Natural killer cell (primary cell): ENCODE measurements around the gene LRRC43. TPM values are rescaled to one million over a fixed set of nuclear protein-coding genes. Genes with fewer than 3 reads are reported as not detected.

ENCODE experiments used
- ATAC-seq, 3 donors: fragments of 150-1000 bp in 2 of 3; fragments of 200-7000 bp in 1 of 3; cut with Tn5 transposase; 1 replicate in 1 of 3; 2 replicates in 2 of 3; pipeline ENCODE4 v1.10.0; 2021; ENCODE audit warnings: mild to moderate bottlenecking in 2 of 3, moderate library complexity in 2 of 3
- DNase-seq, 2 donors: peaks; one replicate each; pipeline versions ENCODE4 v3.0.0 to v3.0.0-alpha.2; 2013 to 2021; ENCODE audit warnings: mixed read lengths in 1 of 2
- H3K27ac ChIP-seq: one replicate; pipeline ENCODE4 v1.5.1; 2013; ENCODE audit warnings: mild to moderate bottlenecking, low read length
- H3K27me3 ChIP-seq: one replicate; pipeline ENCODE4 v1.6.1; 2013; ENCODE audit warnings: low read length; ENCODE audit not compliant: control insufficient read depth, insufficient read depth
- H3K36me3 ChIP-seq: one replicate; pipeline ENCODE4 v1.6.1; 2013; ENCODE audit warnings: low read length; ENCODE audit not compliant: control insufficient read depth, insufficient read depth
- H3K4me1 ChIP-seq: one replicate; pipeline ENCODE4 v1.6.1; 2013; ENCODE audit warnings: low read length; ENCODE audit not compliant: control insufficient read depth, insufficient read depth
- H3K4me3 ChIP-seq: one replicate; pipeline ENCODE4 v1.5.1; 2013; ENCODE audit warnings: low read length
- H3K9me3 ChIP-seq: one replicate; pipeline ENCODE4 v1.6.1; 2013; ENCODE audit warnings: low read length; ENCODE audit not compliant: control insufficient read depth, insufficient read depth
- H3K27ac Mint-ChIP-seq, 2 donors: one replicate each; pipeline ENCODE4 v1.8.0; 2022; ENCODE audit warnings: mild to moderate bottlenecking in 2 of 2, mixed read lengths in 2 of 2, moderate library complexity in 1 of 2
- H3K27me3 Mint-ChIP-seq, 2 donors: one replicate each; pipeline ENCODE4 v1.8.0; 2022; ENCODE audit warnings: low read depth in 2 of 2, mixed read lengths in 2 of 2
- H3K36me3 Mint-ChIP-seq: one replicate; pipeline ENCODE4 v1.8.0; 2022; ENCODE audit warnings: mixed read lengths
- H3K4me1 Mint-ChIP-seq, 2 donors: one replicate each; pipeline ENCODE4 v1.8.0; 2022; ENCODE audit warnings: mixed read lengths in 2 of 2
- H3K4me3 Mint-ChIP-seq: one replicate; pipeline ENCODE4 v1.8.0; 2022; ENCODE audit warnings: mild to moderate bottlenecking, moderate library complexity, mixed read lengths
- H3K9me3 Mint-ChIP-seq, 2 donors: one replicate each; pipeline ENCODE4 v1.8.0; 2022; ENCODE audit warnings: mixed read lengths in 2 of 2
- WGBS: methylation state at CpG from one replicate; pipeline ENCODE4 v1.1.7; 2013; ENCODE audit warnings: missing lambda C conversion rate; ENCODE audit not compliant: insufficient coverage; 5-methylcytosine and 5-hydroxymethylcytosine counted together
- intact Hi-C: fragments of 100-400 bp; cut with micrococcal nuclease; formaldehyde crosslinking; loops from one replicate; pipeline ENCODE4 v1.14.2; 2022
- total RNA-seq, 4 donors: library from RNA; stranded (reverse); fragments of 120-200 nt in 1 of 4; gene quantifications; one replicate each; pipeline versions ENCODE4 v1.2.3 to v1.2.4, GENCODE V29; 2013 to 2022
- TF ChIP-seq, protein P1 (sequence below): fragments of 200-600 bp; IDR thresholded peaks from one replicate; pipeline ENCODE4 v1.8.0; 2022; ENCODE audit warnings: antibody characterized with exemption

LRRC43 gene
- total RNA-seq, 3 donors from 2014 or later (not counting 1 experiment from before 2014, with no cell fraction given): 5.0 to 18.5 (median 8.5) TPM

DNA sequence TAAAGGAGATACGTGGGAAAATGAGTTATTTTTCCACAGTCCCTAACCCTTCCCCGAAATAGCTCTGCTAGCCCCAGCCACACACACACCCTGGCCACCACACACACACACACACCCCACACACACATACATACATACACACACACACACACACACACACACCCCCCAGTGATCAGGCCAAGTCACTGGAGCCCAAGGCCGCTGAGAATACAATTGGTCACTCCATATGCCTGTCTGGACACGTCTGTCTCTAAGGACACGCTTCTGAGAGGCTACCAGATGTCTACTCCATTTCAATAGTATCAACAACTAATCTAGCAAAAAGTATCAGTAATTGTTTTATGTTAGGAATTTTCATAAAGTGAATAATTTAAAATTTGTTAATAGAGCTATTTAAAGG, 55.9 kb downstream of the LRRC43 start:
- H3K36me3 Mint-ChIP-seq: peaks cover 7% of the 10 kb centered on the region
- H3K9me3 Mint-ChIP-seq: no peaks in the 10 kb centered on the region
- WGBS: 96% methylated on average over 4 of the region's 5 CpGs
- Histone ChIP-seq H3K4me3 (no peak overlapping the region), H3K9me3 (no peaks in the 10 kb centered on the region), H3K36me3 (peaks cover 33% of the 10 kb centered on the region), H3K4me1 (no peaks in the 10 kb centered on the region), H3K27ac (no peak overlapping the region), H3K27me3 (no peaks in the 10 kb centered on the region)
- H3K4me1 Mint-ChIP-seq: no peaks in the 10 kb centered on the region
- H3K4me3 Mint-ChIP-seq: no peak overlapping the region
- DNase-seq: no peak
- no peak overlapping the region for H3K27ac Mint-ChIP-seq
- intact Hi-C loops: no loop called here
- no peak for ATAC-seq
- TF ChIP-seq, protein P1, sequence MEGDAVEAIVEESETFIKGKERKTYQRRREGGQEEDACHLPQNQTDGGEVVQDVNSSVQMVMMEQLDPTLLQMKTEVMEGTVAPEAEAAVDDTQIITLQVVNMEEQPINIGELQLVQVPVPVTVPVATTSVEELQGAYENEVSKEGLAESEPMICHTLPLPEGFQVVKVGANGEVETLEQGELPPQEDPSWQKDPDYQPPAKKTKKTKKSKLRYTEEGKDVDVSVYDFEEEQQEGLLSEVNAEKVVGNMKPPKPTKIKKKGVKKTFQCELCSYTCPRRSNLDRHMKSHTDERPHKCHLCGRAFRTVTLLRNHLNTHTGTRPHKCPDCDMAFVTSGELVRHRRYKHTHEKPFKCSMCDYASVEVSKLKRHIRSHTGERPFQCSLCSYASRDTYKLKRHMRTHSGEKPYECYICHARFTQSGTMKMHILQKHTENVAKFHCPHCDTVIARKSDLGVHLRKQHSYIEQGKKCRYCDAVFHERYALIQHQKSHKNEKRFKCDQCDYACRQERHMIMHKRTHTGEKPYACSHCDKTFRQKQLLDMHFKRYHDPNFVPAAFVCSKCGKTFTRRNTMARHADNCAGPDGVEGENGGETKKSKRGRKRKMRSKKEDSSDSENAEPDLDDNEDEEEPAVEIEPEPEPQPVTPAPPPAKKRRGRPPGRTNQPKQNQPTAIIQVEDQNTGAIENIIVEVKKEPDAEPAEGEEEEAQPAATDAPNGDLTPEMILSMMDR: no peak
- H3K27me3 Mint-ChIP-seq: no peaks in the 10 kb centered on the region

DNA sequence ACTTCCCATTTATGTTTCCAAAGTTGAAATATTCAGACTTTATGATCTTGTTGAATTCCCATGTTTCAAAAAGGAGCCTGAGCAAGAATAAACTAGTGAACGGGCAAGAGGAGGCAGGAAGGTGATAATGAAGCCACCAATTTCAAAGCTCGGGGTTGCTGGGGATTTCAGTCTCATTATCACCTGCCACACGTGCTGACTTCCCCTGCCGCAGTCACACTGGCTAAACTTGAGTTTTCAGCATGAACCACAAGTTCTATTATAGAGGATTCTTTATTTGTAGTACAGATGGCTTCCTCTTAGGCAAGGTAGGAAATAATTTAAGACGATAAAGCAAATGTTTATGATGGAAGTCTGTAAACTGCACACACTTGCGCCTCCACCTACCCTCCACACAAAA, 61.0 kb downstream of the LRRC43 start:
- no peaks in the 10 kb centered on the region for H3K9me3 Mint-ChIP-seq
- TF ChIP-seq, protein P1: no peak
- 55% methylated on average over 3 of the region's 6 CpGs for WGBS
- H3K36me3 Mint-ChIP-seq: peaks cover 6% of the 10 kb centered on the region
- Histone ChIP-seq H3K27ac (no peak overlapping the region), H3K4me3 (no peak overlapping the region), H3K27me3 (no peaks in the 10 kb centered on the region), H3K36me3 (peaks cover 25% of the 10 kb centered on the region), H3K4me1 (no peaks in the 10 kb centered on the region), H3K9me3 (no peaks in the 10 kb centered on the region)
- ATAC-seq (no peak), DNase-seq (peak in 1 of 2 donors; percentile 67)
- intact Hi-C loops: no loop called here
- no peaks in the 10 kb centered on the region for H3K27me3 Mint-ChIP-seq
- H3K4me1 Mint-ChIP-seq: peaks cover 0 to 6% of the 10 kb centered on the region in 2 donors
- H3K27ac Mint-ChIP-seq: no peak overlapping the region
- no peak overlapping the region for H3K4me3 Mint-ChIP-seq

DNA sequence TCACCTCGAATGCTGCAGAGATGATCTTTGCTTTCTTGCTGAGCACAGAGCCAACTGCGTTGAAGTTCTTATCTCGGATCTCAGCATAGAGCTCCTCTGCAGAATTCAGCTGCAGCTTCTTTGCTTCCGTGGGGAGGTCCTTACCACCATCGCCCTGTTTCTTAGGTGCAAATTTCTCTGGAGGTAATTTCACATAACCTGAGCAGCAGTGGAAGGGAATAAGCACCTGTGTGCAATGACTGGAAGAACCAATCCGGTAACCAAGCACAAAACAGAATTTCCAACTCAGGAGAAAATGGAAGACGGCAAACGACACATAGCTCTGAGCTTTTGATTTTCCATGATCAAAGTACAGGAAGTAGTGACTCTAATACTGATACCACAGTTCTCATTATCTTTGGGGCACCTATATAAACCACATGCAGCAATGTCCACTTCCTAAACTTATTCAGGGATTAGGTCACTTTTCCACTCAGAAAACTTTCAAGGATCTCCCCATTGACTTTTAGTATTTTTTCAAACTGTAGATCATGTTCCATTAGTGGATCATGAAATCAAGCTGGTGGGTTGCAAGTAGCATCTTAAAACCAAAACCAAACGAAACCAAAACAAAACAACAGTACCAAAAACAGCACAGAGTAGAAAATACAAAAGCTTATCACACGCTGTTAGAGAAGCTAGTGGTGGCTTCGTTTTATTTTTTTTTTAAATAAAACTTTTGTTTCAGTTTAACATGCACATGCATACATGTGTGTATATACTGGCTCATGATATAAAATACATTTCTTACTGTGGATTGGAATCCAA, 61.8 kb downstream of the LRRC43 start:
- H3K27me3 Mint-ChIP-seq: no peaks in the 10 kb centered on the region
- no peaks in the 10 kb centered on the region for H3K9me3 Mint-ChIP-seq
- peaks cover 9% of the 10 kb centered on the region for H3K36me3 Mint-ChIP-seq
- H3K4me3 Mint-ChIP-seq: peak overlapping the region; percentile 1
- DNase-seq: peak in 1 of 2 donors; percentile 63
- peak overlapping the region; percentile 0 for H3K4me3 ChIP-seq
- no peaks in the 10 kb centered on the region for H3K4me1 ChIP-seq
- TF ChIP-seq, protein P1: no peak
- intact Hi-C loops: no loop called here
- no peaks in the 10 kb centered on the region for H3K27me3 ChIP-seq
- peak overlapping the region in 1 of 2 donors; percentile 6 for H3K27ac Mint-ChIP-seq
- peak in 1 of 3 donors; percentile 39 for ATAC-seq
- peak overlapping the region; percentile 37 for H3K27ac ChIP-seq
- H3K36me3 ChIP-seq: peaks cover 29% of the 10 kb centered on the region
- peaks cover 0 to 6% of the 10 kb centered on the region in 2 donors for H3K4me1 Mint-ChIP-seq
- WGBS: 75% methylated on average over 9 of the region's 11 CpGs
- H3K9me3 ChIP-seq: no peaks in the 10 kb centered on the region
